Measurements from ENCODE around the gene CTLA4. TPM values are rescaled to one million over a fixed set of nuclear protein-coding genes. Genes with fewer than 3 reads are reported as not detected.

CTLA4 gene
- total RNA-seq, 8 experiments from 2014 or later, result 0.19 to 0.28 TPM; not detected in 6

Other genes with a start within 250 kb of the CTLA4 start
- under 1 TPM in 6 of 8 experiments, not detected in 2; 0.05 to 0.33 (median 0.09) TPM for gene CD28, start 161.1 kb upstream of the CTLA4 start, total RNA-seq
- gene ICOS, start 69.0 kb downstream of the CTLA4 start, total RNA-seq, result under 1 TPM in 1 of 8 experiments, not detected in 7; 0.14 TPM

All from motor neuron (in vitro differentiated cells).